ENCODE measurements around the gene PIGO. TPM values are rescaled to one million over a fixed set of nuclear protein-coding genes. Genes with fewer than 3 reads are reported as not detected.

Gene PIGO
- total RNA-seq, 2 experiments from 2014 or later: 30.8 to 31.4 TPM

GRCh38 chr9:35073279-35073612 lies 23.1 kb downstream of the PIGO start:
- ATAC-seq (ENCODE audit: low read depth): no peak
- Mint-ChIP-seq H3K36me3 (peaks cover 38% of the 10 kb centered on the region), H3K4me3 (peak overlapping the region; percentile 93), H3K27me3 (no peaks in the 10 kb centered on the region), H3K9me3 (no peaks in the 10 kb centered on the region), H3K27ac (peak overlapping the region; percentile 93), H3K4me1 (peaks cover 38% of the 10 kb centered on the region)
- POLR2A ChIA-PET: interaction anchor here (2.9 kb wide), 1 partner anchor 42 kb away, joined by 31 read pairs; the partner anchor contains the start of gene ATOSB
- DNase-seq: no peak

- peaks cover 38% of the 10 kb centered on the region for H3K36me3 Mint-ChIP-seq
- no peaks in the 10 kb centered on the region for H3K9me3 Mint-ChIP-seq
- H3K4me1 Mint-ChIP-seq: peaks cover 37% of the 10 kb centered on the region
- peak within 1 kb of the TSS; percentile 93 for H3K27ac Mint-ChIP-seq
- DNase-seq (peak; percentile 92), ATAC-seq (ENCODE audit: low read depth) (peak; percentile 93)
- POLR2A ChIA-PET: interaction anchor here (0.6 to 3.4 kb wide), 13 partner anchors 8 to 173 kb away, joined by 3 to 41 read pairs (median 6); partner anchors contain the start of genes ATOSB, DNAJB5, FANCG and PIGO
- H3K4me3 Mint-ChIP-seq: peak within 1 kb of the TSS; percentile 93
- no peaks in the 10 kb centered on the region for H3K27me3 Mint-ChIP-seq
These were observed 23.7 kb downstream of the PIGO start, which contains the start of gene VCP for GRCh38 chr9:35072461-35073278. Gene VCP (minus strand): TSS chr9:35072625. CDS start chr9:35072353, 272 bp downstream.

GRCh38 chr9:35071814-35072460 lies 24.5 kb downstream of the PIGO start:
- H3K36me3 Mint-ChIP-seq: peaks cover 42% of the 10 kb centered on the region
- POLR2A ChIA-PET: interaction anchor here (0.6 to 3.4 kb wide), 17 partner anchors 9 to 452 kb away, joined by 3 to 41 read pairs (median 4); partner anchors contain the start of genes ATOSB, DCTN3, DNAJB5 and FANCG
- DNase-seq (peak; percentile 83), ATAC-seq (ENCODE audit: low read depth) (peak; percentile 64)
- no peaks in the 10 kb centered on the region for H3K27me3 Mint-ChIP-seq
- H3K9me3 Mint-ChIP-seq: no peaks in the 10 kb centered on the region
- peak overlapping the region; percentile 93 for H3K27ac Mint-ChIP-seq
- H3K4me3 Mint-ChIP-seq: peak overlapping the region; percentile 93
- H3K4me1 Mint-ChIP-seq: peaks cover 38% of the 10 kb centered on the region

GRCh38 chr9:35070823-35071813 lies 25.3 kb downstream of the PIGO start:
- Mint-ChIP-seq H3K27me3 (no peaks in the 10 kb centered on the region), H3K27ac (peak overlapping the region; percentile 93), H3K36me3 (peaks cover 45% of the 10 kb centered on the region), H3K4me1 (peaks cover 39% of the 10 kb centered on the region), H3K4me3 (peak overlapping the region; percentile 93), H3K9me3 (no peaks in the 10 kb centered on the region)
- DNase-seq (no peak), ATAC-seq (ENCODE audit: low read depth) (no peak)
- POLR2A ChIA-PET: interaction anchor here (0.6 to 3.4 kb wide), 14 partner anchors 10 to 451 kb away, joined by 3 to 41 read pairs (median 5); partner anchors contain the start of genes ATOSB, DCTN3, DNAJB5 and FANCG

GRCh38 chr9:35069020-35069419 lies 27.4 kb downstream of the PIGO start:
- no peak for DNase-seq
- Mint-ChIP-seq H3K9me3 (no peaks in the 10 kb centered on the region), H3K36me3 (peaks cover 43% of the 10 kb centered on the region), H3K4me3 (peak overlapping the region; percentile 35), H3K27ac (no peak overlapping the region), H3K4me1 (peaks cover 37% of the 10 kb centered on the region), H3K27me3 (no peaks in the 10 kb centered on the region)
- POLR2A ChIA-PET: interaction anchor here (0.6 kb wide), 1 partner anchor 610 kb away, joined by 4 read pairs; the partner anchor contains the start of genes DNAI1 and FAM219A
- ATAC-seq (ENCODE audit: low read depth): no peak

- peaks cover 53% of the 10 kb centered on the region for H3K36me3 Mint-ChIP-seq
- POLR2A ChIA-PET: no interaction called here
- ATAC-seq (ENCODE audit: low read depth) (no peak), DNase-seq (no peak)
- peaks cover 33% of the 10 kb centered on the region for H3K4me1 Mint-ChIP-seq
- no peaks in the 10 kb centered on the region for H3K27me3 Mint-ChIP-seq
- peak overlapping the region; percentile 27 for H3K27ac Mint-ChIP-seq
- H3K9me3 Mint-ChIP-seq: no peaks in the 10 kb centered on the region
- no peak overlapping the region for H3K4me3 Mint-ChIP-seq
These were observed 29.3 kb downstream of the PIGO start for GRCh38 chr9:35067056-35067455.

GRCh38 chr9:35060548-35061207 lies 35.7 kb downstream of the PIGO start:
- Mint-ChIP-seq H3K4me3 (no peak overlapping the region), H3K9me3 (no peaks in the 10 kb centered on the region), H3K27ac (no peak overlapping the region), H3K4me1 (peaks cover 2% of the 10 kb centered on the region), H3K27me3 (no peaks in the 10 kb centered on the region), H3K36me3 (peaks cover 66% of the 10 kb centered on the region)
- DNase-seq (no peak), ATAC-seq (ENCODE audit: low read depth) (no peak)
- POLR2A ChIA-PET: interaction anchor here (1.4 to 1.6 kb wide), 2 partner anchors 11 to 19 kb away, joined by 4 to 5 read pairs; partner anchors contain the start of gene FANCG

- H3K27ac Mint-ChIP-seq: no peak overlapping the region
- ATAC-seq (ENCODE audit: low read depth): no peak
- H3K27me3 Mint-ChIP-seq: no peaks in the 10 kb centered on the region
- POLR2A ChIA-PET: no interaction called here
- peaks cover 59% of the 10 kb centered on the region for H3K36me3 Mint-ChIP-seq
- H3K9me3 Mint-ChIP-seq: no peaks in the 10 kb centered on the region
- H3K4me1 Mint-ChIP-seq: peaks cover 2% of the 10 kb centered on the region
- no peak overlapping the region for H3K4me3 Mint-ChIP-seq
- no peak for DNase-seq
These were observed 37.0 kb downstream of the PIGO start for GRCh38 chr9:35059438-35059837.

GRCh38 chr9:35057271-35057620 lies 39.1 kb downstream of the PIGO start:
- Mint-ChIP-seq H3K27me3 (no peaks in the 10 kb centered on the region), H3K36me3 (peaks cover 47% of the 10 kb centered on the region), H3K27ac (no peak overlapping the region), H3K4me3 (no peak overlapping the region), H3K9me3 (no peaks in the 10 kb centered on the region), H3K4me1 (no peaks in the 10 kb centered on the region)
- ATAC-seq (ENCODE audit: low read depth): no peak
- POLR2A ChIA-PET: no interaction called here
- DNase-seq: no peak

- Mint-ChIP-seq H3K27me3 (no peaks in the 10 kb centered on the region), H3K9me3 (no peaks in the 10 kb centered on the region), H3K27ac (no peak overlapping the region), H3K4me1 (no peaks in the 10 kb centered on the region), H3K36me3 (peaks cover 44% of the 10 kb centered on the region), H3K4me3 (no peak overlapping the region)
- POLR2A ChIA-PET: no interaction called here
- DNase-seq (no peak), ATAC-seq (ENCODE audit: low read depth) (no peak)
These were observed 39.7 kb downstream of the PIGO start for GRCh38 chr9:35056571-35057270.

- H3K4me1 Mint-ChIP-seq: peaks cover 4% of the 10 kb centered on the region
- H3K36me3 Mint-ChIP-seq: peaks cover 37% of the 10 kb centered on the region
- no peak overlapping the region for H3K27ac Mint-ChIP-seq
- H3K9me3 Mint-ChIP-seq: no peaks in the 10 kb centered on the region
- DNase-seq (no peak), ATAC-seq (ENCODE audit: low read depth) (no peak)
- H3K4me3 Mint-ChIP-seq: no peak overlapping the region
- POLR2A ChIA-PET: no interaction called here
- H3K27me3 Mint-ChIP-seq: no peaks in the 10 kb centered on the region
These were observed 41.3 kb downstream of the PIGO start for GRCh38 chr9:35054871-35055644.

All from activated naive CD8-positive, alpha-beta T cell treated with anti-CD3 and anti-CD28 coated beads, Interleukin-2, amount 10 ng/mL, durations not matched to agents 7 days and 5 days (primary cell).